T47D (cell line): ENCODE results near the gene LRRC36.

Experiments
- DNase-seq, 2 experiments: peaks; one replicate each; pipeline versions ENCODE4 v3.0.0 to v3.0.0-alpha.2; 2011 to 2012; ENCODE audit warnings: low read depth in 1 of 2, low spot score in 1 of 2
- JUND ChIP-seq: IDR thresholded peaks from 2 replicates; pipeline ENCODE4 v1.6.1; 2012; ENCODE audit warnings: low read depth
- in situ Hi-C: cut with HindIII; loops from 2 replicates; pipeline ENCODE4 v1.10.0; 2016; ENCODE audit warnings: low sequenced_read_pairs, low pct_unique_long_range_greater_than_20kb

The LRRC36 gene

DNA sequence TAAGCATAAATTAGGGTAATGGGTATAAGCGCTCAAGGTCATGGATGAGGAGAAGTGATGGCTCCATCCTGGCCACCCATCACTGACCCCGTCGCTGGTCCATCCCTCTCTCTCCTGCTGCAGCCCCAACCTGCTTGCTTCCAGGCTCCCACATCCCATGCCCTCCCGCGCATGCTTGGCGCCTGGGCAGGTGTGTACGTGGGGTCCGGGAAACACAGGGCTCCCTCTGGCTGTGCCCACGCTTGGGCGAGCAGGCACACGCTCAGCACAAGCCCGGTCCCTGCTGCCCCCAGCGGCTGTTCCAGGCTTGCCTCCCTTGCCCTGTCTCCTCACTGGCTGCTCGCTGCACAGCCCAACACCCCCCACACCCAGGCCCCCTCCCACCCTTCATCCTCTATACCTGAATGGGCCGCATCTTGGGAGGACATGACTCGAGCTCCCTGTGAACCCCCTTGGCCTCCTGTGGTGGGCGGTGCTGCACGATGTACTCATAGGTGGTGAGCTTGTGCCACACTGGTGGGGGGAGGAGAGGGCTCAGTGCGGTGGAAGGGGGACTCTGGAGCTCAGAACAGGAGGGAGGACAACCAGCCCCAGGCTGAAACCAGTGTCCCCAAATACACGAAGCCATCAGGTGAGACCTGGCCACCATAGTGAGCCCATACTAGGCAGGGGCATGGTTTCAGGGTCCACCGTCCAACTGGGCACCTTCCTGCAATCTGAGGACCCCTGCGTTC is 71.4 kb downstream of the LRRC36 start:
- DNase-seq, result no peak
- in situ Hi-C loops, result no loop called here
- TF ChIP-seq JUND, result no peak

DNA sequence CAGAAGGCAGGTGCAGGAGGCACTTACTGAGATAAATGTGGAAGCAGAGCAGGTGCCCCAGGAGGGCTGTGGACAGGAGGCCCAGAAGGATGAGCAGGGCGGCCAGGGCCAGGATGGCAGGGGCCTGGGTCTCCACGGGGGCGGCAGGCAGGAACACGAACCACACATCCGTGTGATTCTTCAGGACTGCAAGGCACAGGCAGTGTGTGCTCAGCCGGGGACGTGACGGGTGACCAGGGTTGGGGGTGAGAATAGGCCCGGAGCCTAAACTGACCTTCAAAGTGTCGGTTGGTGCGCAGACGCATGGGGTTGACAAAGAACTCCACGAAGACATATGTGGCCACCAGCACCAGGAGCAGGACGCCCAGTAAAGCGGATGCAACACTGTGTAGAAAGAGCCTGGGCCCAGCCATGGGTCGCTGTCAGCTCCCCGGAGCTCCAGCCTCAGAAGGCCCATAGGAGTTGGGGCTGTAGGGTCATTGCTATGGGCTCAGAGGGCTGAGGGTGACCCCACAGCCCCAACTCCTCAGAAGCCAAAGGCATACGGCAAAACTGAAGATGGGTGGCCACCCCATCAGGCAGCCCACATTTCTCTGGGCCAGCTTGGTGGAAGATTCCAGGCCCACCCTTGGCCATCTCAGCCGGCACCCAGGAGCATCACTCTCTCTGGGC is 72.1 kb downstream of the LRRC36 start:
- no peak for TF ChIP-seq JUND
- in situ Hi-C loops, result no loop called here

GRCh38 chr16:67399218-67399733 is 72.7 kb downstream of the LRRC36 start:
- DNase-seq, result no peak
- in situ Hi-C loops, result no loop called here
- no peak for TF ChIP-seq JUND

More for the DNA sequence above, 72.1 kb downstream of the LRRC36 start:
- no peak for DNase-seq

DNA sequence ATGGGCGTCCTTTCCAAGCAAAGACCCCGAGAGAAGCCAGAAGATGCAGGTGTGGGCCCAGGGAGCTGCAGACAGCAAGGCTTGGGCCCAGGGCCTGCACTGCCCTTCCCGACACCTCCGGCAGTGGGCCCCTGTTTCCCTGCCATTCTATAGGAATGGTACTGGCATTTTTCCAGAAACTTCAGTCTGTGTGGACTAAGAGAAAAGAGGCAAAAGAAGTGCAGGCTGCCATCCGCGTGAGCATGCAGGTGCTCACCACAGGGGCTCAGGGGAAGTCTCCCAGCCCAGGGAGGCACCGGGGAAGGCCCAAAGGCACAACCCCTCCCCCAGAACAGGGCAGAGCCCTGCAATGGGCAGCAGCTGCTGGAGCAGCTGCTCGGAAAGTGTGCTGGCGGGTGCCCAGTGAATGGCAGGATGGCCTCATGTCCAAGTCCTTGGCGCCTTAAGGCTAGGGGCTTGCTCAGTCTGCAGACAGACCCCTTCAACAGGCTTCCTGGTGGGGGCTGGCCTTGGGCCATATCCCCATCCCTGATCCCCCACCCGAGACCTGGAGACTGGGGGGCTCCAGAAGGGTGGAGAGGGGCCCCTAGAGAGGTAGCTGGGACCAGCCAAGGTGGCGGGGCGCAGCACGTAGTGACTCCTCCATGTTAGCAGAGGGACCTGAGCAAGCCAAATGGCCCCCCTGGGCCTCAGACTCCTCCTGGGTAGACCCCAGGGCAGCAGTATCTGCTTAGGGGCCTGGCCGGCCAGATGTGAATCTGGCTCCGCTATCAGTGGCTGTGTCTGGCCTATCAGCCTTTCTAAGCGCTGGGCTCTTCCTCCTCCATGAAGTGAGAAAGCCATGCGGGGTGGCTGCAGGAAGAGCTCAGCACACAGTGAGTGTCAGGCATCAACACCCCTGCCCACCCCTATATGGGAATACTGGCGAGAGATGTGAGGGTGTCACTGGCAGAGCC is 73.4 kb downstream of the LRRC36 start:
- no peak for TF ChIP-seq JUND
- in situ Hi-C loops, result no loop called here
- no peak for DNase-seq

DNA sequence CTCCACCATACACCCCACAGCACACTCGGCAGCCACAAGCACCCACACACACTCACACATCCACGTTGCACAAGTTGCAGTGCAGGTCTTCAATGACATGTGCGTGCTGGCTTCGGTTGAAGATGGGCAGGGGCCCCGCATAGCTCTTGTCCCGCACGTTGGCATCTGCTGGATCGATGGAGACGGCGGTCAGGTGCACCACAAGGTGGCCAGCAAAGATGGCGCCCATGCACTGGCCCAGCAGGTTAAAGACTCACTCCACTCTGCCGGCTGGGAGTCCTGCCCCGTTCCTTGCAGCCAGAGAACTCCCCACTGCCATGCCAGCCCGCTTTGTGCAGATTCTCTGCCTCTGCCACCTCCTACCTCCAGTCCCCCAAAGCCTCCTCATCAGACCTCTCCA is 74.3 kb downstream of the LRRC36 start:
- no peak for DNase-seq
- TF ChIP-seq JUND, result no peak
- in situ Hi-C loops, result no loop called here

GRCh38 chr16:67403976-67404555 is 77.5 kb downstream of the LRRC36 start:
- no peak for DNase-seq
- TF ChIP-seq JUND, result no peak
- in situ Hi-C loops, result no loop called here

GRCh38 chr16:67404740-67405226 is 78.2 kb downstream of the LRRC36 start:
- in situ Hi-C loops, result no loop called here
- DNase-seq, result peak; percentile 91 to 98
- TF ChIP-seq JUND, result no peak

DNA sequence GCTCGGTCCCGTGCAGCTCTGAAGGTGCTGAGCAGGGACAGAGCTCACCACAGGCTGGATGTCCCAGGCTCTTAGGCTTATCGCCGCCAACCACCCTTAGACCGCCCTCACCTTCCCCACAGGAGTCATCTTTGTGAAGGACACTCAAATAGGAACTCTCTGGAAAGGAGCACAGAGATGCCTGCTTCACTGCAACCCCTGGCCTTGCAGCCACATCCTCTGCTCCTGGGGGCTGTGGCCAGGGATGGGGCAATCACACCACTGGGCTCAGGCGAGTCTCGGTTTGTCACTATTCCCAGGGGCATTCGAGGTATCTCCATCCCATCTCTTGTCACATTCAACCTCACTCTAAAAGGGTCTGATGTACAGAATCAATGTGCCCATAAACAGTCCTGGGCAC is 78.7 kb downstream of the LRRC36 start:
- TF ChIP-seq JUND, result no peak
- in situ Hi-C loops, result no loop called here
- DNase-seq, result no peak

GRCh38 chr16:67406111-67406971 is 79.7 kb downstream of the LRRC36 start:
- in situ Hi-C loops, result no loop called here
- TF ChIP-seq JUND, result no peak
- DNase-seq, result no peak

DNA sequence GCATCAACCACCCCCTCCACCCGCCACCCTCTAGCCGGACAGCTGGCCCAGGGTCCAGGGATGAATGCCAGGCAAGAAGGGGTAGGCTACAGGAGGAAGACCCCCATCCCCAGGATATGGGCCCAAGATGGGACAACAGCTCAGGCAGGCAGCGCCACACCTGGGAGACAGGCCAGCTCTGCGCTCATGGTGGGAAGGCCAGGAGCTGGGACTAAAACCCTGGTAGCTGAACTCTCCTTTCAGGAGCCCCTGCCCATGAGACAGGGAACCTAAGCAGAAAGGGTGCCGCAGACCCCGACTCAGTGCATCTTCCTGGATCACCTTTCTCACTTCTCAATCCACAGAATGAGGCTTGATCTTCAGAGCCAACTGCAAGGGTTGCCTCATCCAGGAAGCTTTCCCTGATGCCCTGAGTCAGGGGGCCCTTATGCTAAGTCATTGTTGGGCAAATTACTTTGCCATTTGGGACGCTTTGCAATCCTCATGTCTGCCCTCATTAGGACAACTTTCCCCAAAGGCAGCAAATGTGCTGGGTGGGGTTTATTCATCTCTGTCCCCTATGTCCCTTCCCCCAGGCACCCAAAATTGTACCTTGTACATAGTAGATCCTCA is 80.7 kb downstream of the LRRC36 start:
- no peak for TF ChIP-seq JUND
- in situ Hi-C loops, result no loop called here
- no peak for DNase-seq
